ENCODE data around the gene CTLA4.

The CTLA4 gene

DNA sequence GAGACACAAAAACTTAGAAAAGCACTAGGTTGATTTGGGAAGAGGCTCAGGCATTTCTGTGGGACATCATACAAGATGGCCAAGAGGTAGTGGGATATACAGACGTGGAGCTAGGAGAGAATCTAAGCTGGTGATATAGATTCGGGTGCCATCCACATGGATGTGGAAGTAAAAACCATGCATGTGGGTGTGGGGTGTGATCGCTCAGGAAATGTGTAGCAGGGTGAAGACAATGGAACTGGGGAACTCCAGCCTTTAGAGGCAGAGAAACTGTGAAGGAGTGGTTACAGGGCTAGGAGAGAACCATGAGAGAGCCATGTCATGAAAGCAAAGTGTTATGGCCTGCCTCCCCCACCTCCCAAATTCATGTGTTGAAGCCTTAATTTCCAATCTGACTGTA, 43.0 kb upstream of the CTLA4 start:
- ChIA-PET CTCF (interaction anchor here (1.5 to 1.6 kb wide), 2 partner anchors 10 to 340 kb away, joined by 5 read pairs; no protein-coding TSS in a partner anchor), POLR2A (no interaction called here)
- Histone ChIP-seq H3K36me3 (ENCODE audit: control insufficient read depth in 4 of 4, insufficient read depth in 4 of 4, low read length in 3 of 4) (no peaks in the 10 kb centered on the region), H3K9me3 (ENCODE audit: control extremely low read depth in 1 of 5, control insufficient read depth in 4 of 5, insufficient read depth in 2 of 5, low read depth in 1 of 5, low read length in 4 of 5) (peaks cover 0 to 3% (median 0%) of the 10 kb centered on the region in 5 experiments), H3K4me1 (ENCODE audit: control extremely low read depth in 1 of 4, control insufficient read depth in 4 of 4, insufficient read depth in 4 of 4, low read length in 3 of 4) (no peaks in the 10 kb centered on the region), H3K27me3 (replicated peaks in 2 of 5; ENCODE audit: control insufficient read depth in 4 of 5, insufficient read depth in 5 of 5, low read length in 4 of 5) (no peaks in the 10 kb centered on the region), H3K27ac (ENCODE audit: insufficient read depth in 1 of 2, low read depth in 1 of 2, low read length in 2 of 2, poor library complexity in 1 of 2, severe bottlenecking in 2 of 2) (no peak overlapping the region), H3K4me3 (ENCODE audit: control insufficient read depth in 1 of 7, extremely low read depth in 1 of 7, insufficient read depth in 4 of 7, low read depth in 2 of 7, low read length in 6 of 7) (no peak overlapping the region)
- DNase-seq = no peak
- 95% methylated on average over 2 of the region's 3 CpGs for WGBS (ENCODE audit: insufficient coverage)

DNA sequence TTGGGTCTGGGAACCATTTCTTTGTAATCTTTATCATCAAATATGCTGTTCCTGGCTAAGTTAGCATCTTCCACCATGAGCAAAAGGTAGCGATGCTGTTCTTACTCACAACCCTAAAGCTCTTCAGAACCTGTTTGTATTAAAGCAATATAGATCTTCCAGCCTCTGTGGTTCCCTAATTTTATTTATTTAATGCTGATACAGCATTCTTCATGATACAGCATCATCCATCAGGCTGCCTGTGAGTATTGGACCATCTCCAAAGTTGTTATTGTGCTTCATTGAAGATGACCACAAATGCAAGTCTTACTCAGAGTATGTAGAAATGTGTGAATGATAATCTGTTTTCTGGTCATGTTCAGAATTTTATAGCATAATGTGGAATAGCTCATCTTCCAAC, 40.9 kb upstream of the CTLA4 start:
- no peak for DNase-seq
- H3K4me1 ChIP-seq (ENCODE audit: control extremely low read depth in 1 of 4, control insufficient read depth in 4 of 4, insufficient read depth in 4 of 4, low read length in 3 of 4) = no peaks in the 10 kb centered on the region
- ChIA-PET CTCF (interaction anchor here (1.4 kb wide), 1 partner anchor 11 kb away, joined by 3 read pairs; no protein-coding TSS in a partner anchor), POLR2A (no interaction called here)
- H3K27me3 ChIP-seq (replicated peaks in 2 of 5; ENCODE audit: control insufficient read depth in 4 of 5, insufficient read depth in 5 of 5, low read length in 4 of 5) = no peaks in the 10 kb centered on the region
- H3K36me3 ChIP-seq (ENCODE audit: control insufficient read depth in 4 of 4, insufficient read depth in 4 of 4, low read length in 3 of 4) = no peaks in the 10 kb centered on the region
- peaks cover 0 to 3% (median 0%) of the 10 kb centered on the region in 5 experiments for H3K9me3 ChIP-seq (ENCODE audit: control extremely low read depth in 1 of 5, control insufficient read depth in 4 of 5, insufficient read depth in 2 of 5, low read depth in 1 of 5, low read length in 4 of 5)
- WGBS (ENCODE audit: insufficient coverage) = no CpG with 5 or more reads among the region's 1 CpG
- H3K27ac ChIP-seq (ENCODE audit: insufficient read depth in 1 of 2, low read depth in 1 of 2, low read length in 2 of 2, poor library complexity in 1 of 2, severe bottlenecking in 2 of 2) = no peak overlapping the region
- H3K4me3 ChIP-seq (ENCODE audit: control insufficient read depth in 1 of 7, extremely low read depth in 1 of 7, insufficient read depth in 4 of 7, low read depth in 2 of 7, low read length in 6 of 7) = no peak overlapping the region

- CTCF ChIA-PET = interaction anchor here (0.9 kb wide), 1 partner anchor 49 kb away, joined by 3 read pairs; no protein-coding TSS in a partner anchor
- no peak overlapping the region for H3K27ac ChIP-seq (ENCODE audit: insufficient read depth in 1 of 2, low read depth in 1 of 2, low read length in 2 of 2, poor library complexity in 1 of 2, severe bottlenecking in 2 of 2)
- H3K4me3 ChIP-seq (ENCODE audit: control insufficient read depth in 1 of 7, extremely low read depth in 1 of 7, insufficient read depth in 4 of 7, low read depth in 2 of 7, low read length in 6 of 7) = no peak overlapping the region
- POLR2A ChIA-PET = interaction anchor here (0.6 kb wide), 1 partner anchor 1624 kb away, joined by 3 read pairs; no protein-coding TSS in a partner anchor
- no peaks in the 10 kb centered on the region for H3K4me1 ChIP-seq (ENCODE audit: control extremely low read depth in 1 of 4, control insufficient read depth in 4 of 4, insufficient read depth in 4 of 4, low read length in 3 of 4)
- H3K9me3 ChIP-seq (ENCODE audit: control extremely low read depth in 1 of 5, control insufficient read depth in 4 of 5, insufficient read depth in 2 of 5, low read depth in 1 of 5, low read length in 4 of 5) = peaks cover 0 to 3% (median 0%) of the 10 kb centered on the region in 5 experiments
- DNase-seq = no peak
- WGBS (ENCODE audit: insufficient coverage) = 93% methylated on average over 5 of the region's 9 CpGs
- no peaks in the 10 kb centered on the region for H3K36me3 ChIP-seq (ENCODE audit: control insufficient read depth in 4 of 4, insufficient read depth in 4 of 4, low read length in 3 of 4)
- H3K27me3 ChIP-seq (replicated peaks in 2 of 5; ENCODE audit: control insufficient read depth in 4 of 5, insufficient read depth in 5 of 5, low read length in 4 of 5) = no peaks in the 10 kb centered on the region
Observed at GRCh38 chr2:203830304-203831055, 37.1 kb upstream of the CTLA4 start.

DNA sequence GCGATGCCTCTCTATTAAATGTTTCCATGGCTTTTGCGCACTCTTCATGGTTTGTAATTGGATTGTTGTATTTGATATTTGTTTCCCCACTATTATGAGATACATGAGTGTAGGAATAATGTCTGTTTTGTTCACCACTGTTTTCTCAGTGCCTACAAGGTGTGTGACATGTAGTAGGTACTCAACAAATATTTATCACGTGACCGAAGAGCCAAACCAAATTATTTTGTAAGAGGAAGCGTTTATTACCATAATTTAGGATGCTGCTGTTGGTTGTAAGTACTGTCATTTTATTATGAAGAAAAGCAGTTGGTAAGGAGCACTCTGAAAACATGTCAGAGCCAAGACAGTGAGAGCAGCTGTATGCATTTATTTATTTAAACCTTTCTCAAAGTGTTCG, 32.2 kb upstream of the CTLA4 start:
- H3K27ac ChIP-seq (ENCODE audit: insufficient read depth in 1 of 2, low read depth in 1 of 2, low read length in 2 of 2, poor library complexity in 1 of 2, severe bottlenecking in 2 of 2) = no peak overlapping the region
- peaks cover 0 to 4% (median 1%) of the 10 kb centered on the region in 4 experiments for H3K4me1 ChIP-seq (ENCODE audit: control extremely low read depth in 1 of 4, control insufficient read depth in 4 of 4, insufficient read depth in 4 of 4, low read length in 3 of 4)
- no peaks in the 10 kb centered on the region for H3K36me3 ChIP-seq (ENCODE audit: control insufficient read depth in 4 of 4, insufficient read depth in 4 of 4, low read length in 3 of 4)
- WGBS (ENCODE audit: insufficient coverage) = 97% methylated on average over 6 of the region's 6 CpGs
- CTCF ChIA-PET = no interaction called here
- no peak for DNase-seq
- H3K9me3 ChIP-seq (ENCODE audit: control extremely low read depth in 1 of 5, control insufficient read depth in 4 of 5, insufficient read depth in 2 of 5, low read depth in 1 of 5, low read length in 4 of 5) = no peaks in the 10 kb centered on the region
- POLR2A ChIA-PET = no interaction called here
- no peak overlapping the region for H3K4me3 ChIP-seq (ENCODE audit: control insufficient read depth in 1 of 7, extremely low read depth in 1 of 7, insufficient read depth in 4 of 7, low read depth in 2 of 7, low read length in 6 of 7)
- H3K27me3 ChIP-seq (replicated peaks in 2 of 5; ENCODE audit: control insufficient read depth in 4 of 5, insufficient read depth in 5 of 5, low read length in 4 of 5) = no peaks in the 10 kb centered on the region

DNA sequence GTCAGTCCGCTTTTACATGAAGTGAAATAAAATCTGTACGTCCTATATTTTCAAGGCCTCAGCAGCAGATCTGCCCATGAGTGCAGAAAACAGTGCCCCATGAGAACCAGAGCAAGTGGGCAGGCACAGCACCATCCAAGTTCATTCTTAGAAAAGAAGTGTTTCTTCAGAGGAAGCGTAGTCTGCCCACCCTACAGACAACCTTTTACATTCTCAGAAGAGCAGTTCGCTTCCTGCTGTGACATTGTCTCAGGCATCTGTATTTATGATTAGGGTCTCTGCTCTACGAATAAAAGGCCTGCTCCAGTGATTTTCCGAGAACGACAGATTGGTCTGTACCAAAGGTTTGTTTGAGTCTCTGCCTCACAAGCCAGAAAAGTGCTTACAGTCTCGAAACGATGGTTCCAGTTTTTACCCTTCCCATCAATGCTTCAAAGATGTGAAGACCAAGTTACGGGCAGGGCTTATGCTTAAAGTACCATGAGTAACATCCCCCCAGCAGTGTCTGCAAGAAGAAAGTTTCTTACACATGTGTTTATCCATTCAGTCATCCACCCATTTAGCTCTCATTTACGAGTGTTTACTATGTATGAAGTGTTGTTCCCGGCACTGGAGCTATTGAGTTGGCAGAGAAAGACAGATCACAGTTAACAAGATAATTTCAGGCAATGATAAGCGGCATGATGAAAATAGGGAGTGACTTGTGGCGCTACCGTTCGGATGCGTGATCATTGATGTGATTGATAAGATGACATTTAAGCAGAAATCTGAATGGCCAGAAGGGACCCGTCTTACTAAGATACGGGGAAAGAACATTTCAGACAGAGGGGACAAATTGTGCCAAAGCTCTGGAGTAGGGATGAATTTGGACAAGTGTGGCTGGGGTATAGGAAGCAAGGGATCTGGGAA, 31.4 kb upstream of the CTLA4 start:
- WGBS (ENCODE audit: insufficient coverage) = 98% methylated on average over 18 of the region's 19 CpGs
- Histone ChIP-seq H3K9me3 (ENCODE audit: control extremely low read depth in 1 of 5, control insufficient read depth in 4 of 5, insufficient read depth in 2 of 5, low read depth in 1 of 5, low read length in 4 of 5) (no peaks in the 10 kb centered on the region), H3K4me3 (ENCODE audit: control insufficient read depth in 1 of 7, extremely low read depth in 1 of 7, insufficient read depth in 4 of 7, low read depth in 2 of 7, low read length in 6 of 7) (no peak overlapping the region), H3K36me3 (ENCODE audit: control insufficient read depth in 4 of 4, insufficient read depth in 4 of 4, low read length in 3 of 4) (no peaks in the 10 kb centered on the region), H3K27ac (ENCODE audit: insufficient read depth in 1 of 2, low read depth in 1 of 2, low read length in 2 of 2, poor library complexity in 1 of 2, severe bottlenecking in 2 of 2) (no peak overlapping the region), H3K27me3 (replicated peaks in 2 of 5; ENCODE audit: control insufficient read depth in 4 of 5, insufficient read depth in 5 of 5, low read length in 4 of 5) (no peaks in the 10 kb centered on the region), H3K4me1 (ENCODE audit: control extremely low read depth in 1 of 4, control insufficient read depth in 4 of 4, insufficient read depth in 4 of 4, low read length in 3 of 4) (peaks cover 0 to 11% (median 4%) of the 10 kb centered on the region in 4 experiments)
- DNase-seq = no peak
- ChIA-PET POLR2A (no interaction called here), CTCF (no interaction called here)

- 86% methylated on average over 4 of the region's 5 CpGs for WGBS (ENCODE audit: insufficient coverage)
- peak in 2 of 3 donors; percentile 3 to 7 for DNase-seq
Observed at GRCh38 chr2:203840655-203841205, 26.8 kb upstream of the CTLA4 start.

More at GRCh38 chr2:203840655-203841205, 26.8 kb upstream of the CTLA4 start:
- Histone ChIP-seq H3K36me3 (ENCODE audit: control insufficient read depth in 4 of 4, insufficient read depth in 4 of 4, low read length in 3 of 4) (no peaks in the 10 kb centered on the region), H3K27me3 (replicated peaks in 2 of 5; ENCODE audit: control insufficient read depth in 4 of 5, insufficient read depth in 5 of 5, low read length in 4 of 5) (no peaks in the 10 kb centered on the region), H3K9me3 (ENCODE audit: control extremely low read depth in 1 of 5, control insufficient read depth in 4 of 5, insufficient read depth in 2 of 5, low read depth in 1 of 5, low read length in 4 of 5) (no peaks in the 10 kb centered on the region), H3K4me1 (ENCODE audit: control extremely low read depth in 1 of 4, control insufficient read depth in 4 of 4, insufficient read depth in 4 of 4, low read length in 3 of 4) (peaks cover 0 to 13% (median 4%) of the 10 kb centered on the region in 4 experiments), H3K27ac (ENCODE audit: insufficient read depth in 1 of 2, low read depth in 1 of 2, low read length in 2 of 2, poor library complexity in 1 of 2, severe bottlenecking in 2 of 2) (no peak overlapping the region), H3K4me3 (ENCODE audit: control insufficient read depth in 1 of 7, extremely low read depth in 1 of 7, insufficient read depth in 4 of 7, low read depth in 2 of 7, low read length in 6 of 7) (no peak overlapping the region)
- ChIA-PET POLR2A (no interaction called here), CTCF (interaction anchor here (1.0 kb wide), 1 partner anchor 33 kb away, joined by 4 read pairs; no protein-coding TSS in a partner anchor)
